ENCODE data around the gene AGAP2. TPM values are rescaled to one million over a fixed set of nuclear protein-coding genes. Genes with fewer than 3 reads are reported as not detected.
A peak's percentile ranks its signal among the peaks of the same experiment; 100 is the strongest.

Gene AGAP2
- total and polyA plus RNA-seq, 2 of the 13 experiments (the other 11 are each of a cell fraction or from before 2014, with no cell fraction given), result 0.38 to 0.45 TPM

DNA sequence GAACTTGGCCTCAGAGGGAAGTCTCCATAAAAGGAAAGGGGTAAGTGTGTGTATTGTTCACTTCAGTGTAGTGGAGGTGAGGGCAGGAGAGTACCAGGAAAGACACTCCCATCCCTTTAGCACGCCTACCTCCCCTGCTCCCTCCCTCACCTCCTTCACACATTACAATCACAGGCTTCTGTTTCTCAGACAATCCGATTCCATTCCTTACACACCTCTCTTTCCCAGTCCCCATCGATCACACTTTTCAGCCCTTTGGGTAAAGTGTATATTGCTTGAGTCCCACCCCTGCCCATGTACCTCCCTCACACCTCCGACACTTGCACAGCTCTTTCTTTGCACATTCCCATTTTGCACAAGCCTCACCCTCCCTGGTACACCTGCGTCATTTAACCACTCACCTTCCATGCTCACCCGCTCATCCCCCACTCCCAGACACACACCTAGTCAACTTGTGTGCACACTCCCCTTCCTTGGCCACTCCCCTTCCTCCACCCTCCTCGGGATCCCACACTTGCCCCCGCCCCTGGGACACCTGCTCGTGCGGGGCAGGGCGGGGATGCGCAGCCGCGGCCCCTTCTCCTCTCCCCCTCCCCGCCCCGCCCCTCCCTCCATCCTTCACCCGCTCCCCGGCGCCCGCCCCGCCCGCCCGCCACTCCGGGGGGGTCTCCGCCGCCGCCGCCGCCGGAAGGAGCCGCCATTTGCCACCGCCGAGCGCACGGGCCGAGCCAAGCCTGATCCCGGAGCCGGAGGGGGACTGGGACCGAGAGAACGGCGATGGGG lies 16.1 kb upstream of the AGAP2 start, which contains the start of gene MARCHF9 (continued):
- TF ChIP-seq, protein P1, sequence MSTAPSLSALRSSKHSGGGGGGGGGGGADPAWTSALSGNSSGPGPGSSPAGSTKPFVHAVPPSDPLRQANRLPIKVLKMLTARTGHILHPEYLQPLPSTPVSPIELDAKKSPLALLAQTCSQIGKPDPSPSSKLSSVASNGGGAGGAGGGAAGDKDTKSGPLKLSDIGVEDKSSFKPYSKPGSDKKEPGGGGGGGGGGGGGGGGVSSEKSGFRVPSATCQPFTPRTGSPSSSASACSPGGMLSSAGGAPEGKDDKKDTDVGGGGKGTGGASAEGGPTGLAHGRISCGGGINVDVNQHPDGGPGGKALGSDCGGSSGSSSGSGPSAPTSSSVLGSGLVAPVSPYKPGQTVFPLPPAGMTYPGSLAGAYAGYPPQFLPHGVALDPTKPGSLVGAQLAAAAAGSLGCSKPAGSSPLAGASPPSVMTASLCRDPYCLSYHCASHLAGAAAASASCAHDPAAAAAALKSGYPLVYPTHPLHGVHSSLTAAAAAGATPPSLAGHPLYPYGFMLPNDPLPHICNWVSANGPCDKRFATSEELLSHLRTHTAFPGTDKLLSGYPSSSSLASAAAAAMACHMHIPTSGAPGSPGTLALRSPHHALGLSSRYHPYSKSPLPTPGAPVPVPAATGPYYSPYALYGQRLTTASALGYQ (CRISPR knock-in tag; IDR thresholded peaks at IDR 0.05), result no peak
- TF ChIP-seq EEA1 (CRISPR knock-in tag; IDR thresholded peaks at IDR 0.05; ENCODE audit: borderline replicate concordance) (no peak), ZNF703 (CRISPR knock-in tag; IDR thresholded peaks at IDR 0.05; ENCODE audit: borderline replicate concordance) (no peak), NONO (IDR thresholded peaks at IDR 0.05) (no peak), NONO (CRISPR knock-in tag; conservative IDR thresholded peaks at IDR 0.05) (peak; percentile 45), ZZZ3 (CRISPR knock-in tag; IDR thresholded peaks at IDR 0.05; ENCODE audit: borderline replicate concordance) (no peak), EZH2 (conservative IDR thresholded peaks at IDR 0.05; ENCODE audit: low read depth, low read length) (no peak), ZNF557 (CRISPR knock-in tag; IDR thresholded peaks at IDR 0.05) (no peak), THYN1 (CRISPR knock-in tag; IDR thresholded peaks at IDR 0.05; ENCODE audit: borderline replicate concordance, low read depth) (no peak), PCBP1 (IDR thresholded peaks at IDR 0.05; ENCODE audit: borderline replicate concordance, low read depth, low read length) (0 out of 2 replicates have a peak, but pooled peaks have one; percentile 74), ZNF20 (CRISPR knock-in tag; IDR thresholded peaks at IDR 0.05) (no peak), HNRNPK (IDR thresholded peaks at IDR 0.05; ENCODE audit: low read depth, low read length, poor library complexity, severe bottlenecking) (peak; percentile 28), ZNF124 (CRISPR knock-in tag; IDR thresholded peaks at IDR 0.05) (no peak), ARID2 (CRISPR knock-in tag; IDR thresholded peaks at IDR 0.05; ENCODE audit: borderline replicate concordance) (no peak), MED1 (CRISPR knock-in tag; IDR thresholded peaks at IDR 0.05) (0 out of 2 replicates have a peak, but pooled peaks have one; percentile 22), ZFP36L2 (CRISPR knock-in tag; IDR thresholded peaks at IDR 0.05) (no peak)
- TF ChIP-seq, protein P2, sequence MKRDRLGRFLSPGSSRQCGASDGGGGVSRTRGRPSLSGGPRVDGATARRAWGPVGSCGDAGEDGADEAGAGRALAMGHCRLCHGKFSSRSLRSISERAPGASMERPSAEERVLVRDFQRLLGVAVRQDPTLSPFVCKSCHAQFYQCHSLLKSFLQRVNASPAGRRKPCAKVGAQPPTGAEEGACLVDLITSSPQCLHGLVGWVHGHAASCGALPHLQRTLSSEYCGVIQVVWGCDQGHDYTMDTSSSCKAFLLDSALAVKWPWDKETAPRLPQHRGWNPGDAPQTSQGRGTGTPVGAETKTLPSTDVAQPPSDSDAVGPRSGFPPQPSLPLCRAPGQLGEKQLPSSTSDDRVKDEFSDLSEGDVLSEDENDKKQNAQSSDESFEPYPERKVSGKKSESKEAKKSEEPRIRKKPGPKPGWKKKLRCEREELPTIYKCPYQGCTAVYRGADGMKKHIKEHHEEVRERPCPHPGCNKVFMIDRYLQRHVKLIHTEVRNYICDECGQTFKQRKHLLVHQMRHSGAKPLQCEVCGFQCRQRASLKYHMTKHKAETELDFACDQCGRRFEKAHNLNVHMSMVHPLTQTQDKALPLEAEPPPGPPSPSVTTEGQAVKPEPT (CRISPR knock-in tag; IDR thresholded peaks at IDR 0.05; ENCODE audit: low read depth), result peak; percentile 39; the same call in 1 of the 2 replicates
- TF ChIP-seq, protein P3, sequence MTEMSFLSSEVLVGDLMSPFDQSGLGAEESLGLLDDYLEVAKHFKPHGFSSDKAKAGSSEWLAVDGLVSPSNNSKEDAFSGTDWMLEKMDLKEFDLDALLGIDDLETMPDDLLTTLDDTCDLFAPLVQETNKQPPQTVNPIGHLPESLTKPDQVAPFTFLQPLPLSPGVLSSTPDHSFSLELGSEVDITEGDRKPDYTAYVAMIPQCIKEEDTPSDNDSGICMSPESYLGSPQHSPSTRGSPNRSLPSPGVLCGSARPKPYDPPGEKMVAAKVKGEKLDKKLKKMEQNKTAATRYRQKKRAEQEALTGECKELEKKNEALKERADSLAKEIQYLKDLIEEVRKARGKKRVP (CRISPR knock-in tag; IDR thresholded peaks at IDR 0.05), result no peak
- TF ChIP-seq, protein P4, sequence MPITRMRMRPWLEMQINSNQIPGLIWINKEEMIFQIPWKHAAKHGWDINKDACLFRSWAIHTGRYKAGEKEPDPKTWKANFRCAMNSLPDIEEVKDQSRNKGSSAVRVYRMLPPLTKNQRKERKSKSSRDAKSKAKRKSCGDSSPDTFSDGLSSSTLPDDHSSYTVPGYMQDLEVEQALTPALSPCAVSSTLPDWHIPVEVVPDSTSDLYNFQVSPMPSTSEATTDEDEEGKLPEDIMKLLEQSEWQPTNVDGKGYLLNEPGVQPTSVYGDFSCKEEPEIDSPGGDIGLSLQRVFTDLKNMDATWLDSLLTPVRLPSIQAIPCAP (CRISPR knock-in tag; IDR thresholded peaks at IDR 0.05; ENCODE audit: low read depth), result no peak
- TF ChIP-seq, protein P5, sequence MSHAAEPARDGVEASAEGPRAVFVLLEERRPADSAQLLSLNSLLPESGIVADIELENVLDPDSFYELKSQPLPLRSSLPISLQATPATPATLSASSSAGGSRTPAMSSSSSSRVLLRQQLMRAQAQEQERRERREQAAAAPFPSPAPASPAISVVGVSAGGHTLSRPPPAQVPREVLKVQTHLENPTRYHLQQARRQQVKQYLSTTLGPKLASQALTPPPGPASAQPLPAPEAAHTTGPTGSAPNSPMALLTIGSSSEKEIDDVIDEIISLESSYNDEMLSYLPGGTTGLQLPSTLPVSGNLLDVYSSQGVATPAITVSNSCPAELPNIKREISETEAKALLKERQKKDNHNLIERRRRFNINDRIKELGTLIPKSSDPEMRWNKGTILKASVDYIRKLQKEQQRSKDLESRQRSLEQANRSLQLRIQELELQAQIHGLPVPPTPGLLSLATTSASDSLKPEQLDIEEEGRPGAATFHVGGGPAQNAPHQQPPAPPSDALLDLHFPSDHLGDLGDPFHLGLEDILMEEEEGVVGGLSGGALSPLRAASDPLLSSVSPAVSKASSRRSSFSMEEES (CRISPR knock-in tag; IDR thresholded peaks at IDR 0.05), result no peak
